GM21381 (cell line): ENCODE data around the gene TDRD10.

Experiments
- ATAC-seq: cut with Tn5 transposase; IDR thresholded peaks from one replicate; pipeline ENCODE4 v1.9.1; 2021; ENCODE audit warnings: mild to moderate bottlenecking, moderate library complexity; ENCODE audit not compliant: unreplicated experiment

TDRD10 gene

GRCh38 chr1:154575951-154576566 is 74.0 kb downstream of the TDRD10 start:
- no peak for ATAC-seq

GRCh38 chr1:154577346-154578057 is 75.5 kb downstream of the TDRD10 start:
- no peak for ATAC-seq

- no peak for ATAC-seq
Measured at GRCh38 chr1:154578058-154578418, 76.0 kb downstream of the TDRD10 start.

GRCh38 chr1:154579374-154579773 is 77.4 kb downstream of the TDRD10 start:
- ATAC-seq, result no peak

- ATAC-seq, result no peak
Measured at GRCh38 chr1:154581766-154582165, 79.7 kb downstream of the TDRD10 start.

GRCh38 chr1:154582885-154583284 is 80.9 kb downstream of the TDRD10 start:
- ATAC-seq, result no peak

- no peak for ATAC-seq
Measured at GRCh38 chr1:154583773-154584172, 81.8 kb downstream of the TDRD10 start.

- no peak for ATAC-seq
Measured at GRCh38 chr1:154584267-154584994, 82.4 kb downstream of the TDRD10 start.

GRCh38 chr1:154586231-154586630 is 84.2 kb downstream of the TDRD10 start:
- no peak for ATAC-seq

- ATAC-seq, result no peak
Measured at GRCh38 chr1:154586641-154587040, 84.6 kb downstream of the TDRD10 start.

GRCh38 chr1:154589780-154590179 is 87.8 kb downstream of the TDRD10 start:
- ATAC-seq, result no peak

- ATAC-seq, result no peak
Measured at GRCh38 chr1:154590756-154591155, 88.7 kb downstream of the TDRD10 start.

- ATAC-seq, result no peak
Measured at GRCh38 chr1:154591206-154591605, 89.2 kb downstream of the TDRD10 start.

- no peak for ATAC-seq
Measured at GRCh38 chr1:154593390-154593789, 91.4 kb downstream of the TDRD10 start.

- ATAC-seq, result no peak
Measured at GRCh38 chr1:154594811-154595210, 92.8 kb downstream of the TDRD10 start.

- no peak for ATAC-seq
Measured at GRCh38 chr1:154595621-154596020, 93.6 kb downstream of the TDRD10 start.
